ENCODE results near the gene BCL7A. TPM values are rescaled to one million over a fixed set of nuclear protein-coding genes. Genes with fewer than 3 reads are reported as not detected.

BCL7A gene
- total and polyA plus RNA-seq, 9 of the 15 experiments (the other 6 are each of a cell fraction or from before 2014, with no cell fraction given), result 0.25 to 21.9 (median 14.9) TPM

- no peak for DNase-seq (ENCODE audit: extremely low read depth in 1 of 4, low spot score in 3 of 4)
- Histone ChIP-seq H3K27ac (ENCODE audit: extremely low read depth, low read depth, low read length) (no peak overlapping the region), H3K4me1 (replicated peaks in 1 of 2; ENCODE audit: control insufficient read depth in 2 of 2, insufficient read depth in 2 of 2, low read length in 2 of 2) (peaks cover 0 to 2% of the 10 kb centered on the region in 2 experiments; a peak in 1 of 5 replicates), H3K36me3 (ENCODE audit: control insufficient read depth, insufficient read depth, low read length) (peaks cover 55% of the 10 kb centered on the region; the same call in 1 of the 3 replicates), H3K27me3 (ENCODE audit: control insufficient read depth in 2 of 2, insufficient read depth in 2 of 2, low read length in 2 of 2) (no peaks in the 10 kb centered on the region), H3K79me2 (ENCODE audit: control insufficient read depth, insufficient read depth, low read length) (peaks cover 17% of the 10 kb centered on the region), H3K9ac (ENCODE audit: insufficient read depth in 1 of 2, low read depth in 2 of 2, low read length in 2 of 2) (no peak overlapping the region), H2AFZ (ENCODE audit: low read depth, low read length) (no peak overlapping the region), H3K4me2 (ENCODE audit: insufficient read depth, low read length) (no peak overlapping the region), H4K20me1 (replicated peaks; ENCODE audit: control insufficient read depth, insufficient read depth, low read length) (no peaks in the 10 kb centered on the region), H3K9me3 (replicated peaks; ENCODE audit: control insufficient read depth, insufficient read depth, low read depth, low read length) (no peaks in the 10 kb centered on the region), H3K9me1 (ENCODE audit: control insufficient read depth, insufficient read depth, low read length) (no peaks in the 10 kb centered on the region), H3K4me3 (no peak overlapping the region)
- intact Hi-C loops (cut with micrococcal nuclease) (no loop called here), in situ Hi-C loops (cut with MboI) (no loop called here)
- CTCF ChIA-PET (ENCODE audit: low intra/inter-chr PET ratio), result no interaction called here
- WGBS (ENCODE audit: insufficient coverage, low coverage, missing lambda C conversion rate), result 93% methylated on average over 6 of the region's 6 CpGs
- POLR2A ChIA-PET, result no interaction called here
- BruUV-seq (replicated peaks), result no TSS peak
- FAIRE-seq, result no peak
- ATAC-seq, result no peak
- TF ChIP-seq RFX7 (CRISPR knock-in tag; IDR thresholded peaks at IDR 0.05), result no peak
- 0 out of 2 replicates have a peak, but pooled peaks have one; percentile 34 for TF ChIP-seq ZNF121 (CRISPR knock-in tag; conservative IDR thresholded peaks at IDR 0.05)
- no peak for TF ChIP-seq SMAD4 (CRISPR knock-in tag; conservative IDR thresholded peaks at IDR 0.05)
Measured at GRCh38 chr12:122036153-122036552, 14.5 kb downstream of the BCL7A start.

- peaks cover 60% of the 10 kb centered on the region; the same call in 1 of the 3 replicates for H3K36me3 ChIP-seq (ENCODE audit: control insufficient read depth, insufficient read depth, low read length)
- no peak overlapping the region for H3K4me2 ChIP-seq (ENCODE audit: insufficient read depth, low read length)
- no peaks in the 10 kb centered on the region for H3K79me2 ChIP-seq (ENCODE audit: control insufficient read depth, insufficient read depth, low read length)
- H3K9me3 ChIP-seq (replicated peaks; ENCODE audit: control insufficient read depth, insufficient read depth, low read depth, low read length), result no peaks in the 10 kb centered on the region
- in situ Hi-C loops (cut with MboI), result loop anchor here (5.0 kb wide), 1 partner anchor 152 kb away; no protein-coding TSS in a partner anchor
- intact Hi-C loops (cut with micrococcal nuclease), result no loop called here
- no TSS peak for BruUV-seq (replicated peaks)
- TF ChIP-seq EHMT2 (IDR thresholded peaks at IDR 0.05) (no peak), SREBF2 (CRISPR knock-in tag; IDR thresholded peaks at IDR 0.05) (no peak), IFI16 (CRISPR knock-in tag; IDR thresholded peaks at IDR 0.05) (no peak)
- no peak overlapping the region for H3K9ac ChIP-seq (ENCODE audit: insufficient read depth in 1 of 2, low read depth in 2 of 2, low read length in 2 of 2)
- no peak for DNase-seq (ENCODE audit: extremely low read depth in 1 of 4, low spot score in 3 of 4)
- FAIRE-seq, result no peak
- H3K9me1 ChIP-seq (ENCODE audit: control insufficient read depth, insufficient read depth, low read length), result no peaks in the 10 kb centered on the region
- ChIA-PET CTCF (ENCODE audit: low intra/inter-chr PET ratio) (no interaction called here), POLR2A (interaction anchor here (1.2 kb wide), 1 partner anchor 11 kb away, joined by 3 read pairs; no protein-coding TSS in a partner anchor)
- H3K27ac ChIP-seq (ENCODE audit: extremely low read depth, low read depth, low read length), result no peak overlapping the region
- 88% methylated on average over 20 of the region's 21 CpGs for WGBS (ENCODE audit: insufficient coverage, low coverage, missing lambda C conversion rate)
- no peak overlapping the region for H2AFZ ChIP-seq (ENCODE audit: low read depth, low read length)
- peaks cover 0 to 3% of the 10 kb centered on the region in 2 experiments; a peak in 1 of 5 replicates for H3K4me1 ChIP-seq (replicated peaks in 1 of 2; ENCODE audit: control insufficient read depth in 2 of 2, insufficient read depth in 2 of 2, low read length in 2 of 2)
- no peaks in the 10 kb centered on the region for H3K27me3 ChIP-seq (ENCODE audit: control insufficient read depth in 2 of 2, insufficient read depth in 2 of 2, low read length in 2 of 2)
- no peak for ATAC-seq
- no peak overlapping the region for H3K4me3 ChIP-seq
- H4K20me1 ChIP-seq (replicated peaks; ENCODE audit: control insufficient read depth, insufficient read depth, low read length), result no peaks in the 10 kb centered on the region
Measured at GRCh38 chr12:122040579-122041386, 19.1 kb downstream of the BCL7A start.
